ENCODE results near the gene TBX18.

DNA sequence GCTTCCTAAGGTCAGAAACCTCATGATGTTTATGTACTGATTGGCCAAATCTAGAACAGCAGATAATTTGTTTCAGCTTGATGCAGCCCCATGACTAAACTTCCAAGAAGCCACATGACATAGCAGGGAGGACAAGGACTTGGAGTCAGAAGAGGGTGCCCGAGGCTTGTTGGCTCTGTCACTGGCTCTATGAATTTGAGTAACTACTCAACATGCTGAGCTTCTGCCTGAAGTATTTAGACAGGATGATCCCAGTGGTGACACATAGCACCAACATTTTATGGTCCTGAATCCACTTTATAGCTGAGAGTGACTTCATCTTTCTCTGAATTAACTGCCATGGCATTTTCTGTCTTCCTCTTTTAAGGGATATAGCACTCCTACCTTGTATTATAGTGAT lies 13.5 kb upstream of the TBX18 start:
- TF ChIP-seq, protein P1, sequence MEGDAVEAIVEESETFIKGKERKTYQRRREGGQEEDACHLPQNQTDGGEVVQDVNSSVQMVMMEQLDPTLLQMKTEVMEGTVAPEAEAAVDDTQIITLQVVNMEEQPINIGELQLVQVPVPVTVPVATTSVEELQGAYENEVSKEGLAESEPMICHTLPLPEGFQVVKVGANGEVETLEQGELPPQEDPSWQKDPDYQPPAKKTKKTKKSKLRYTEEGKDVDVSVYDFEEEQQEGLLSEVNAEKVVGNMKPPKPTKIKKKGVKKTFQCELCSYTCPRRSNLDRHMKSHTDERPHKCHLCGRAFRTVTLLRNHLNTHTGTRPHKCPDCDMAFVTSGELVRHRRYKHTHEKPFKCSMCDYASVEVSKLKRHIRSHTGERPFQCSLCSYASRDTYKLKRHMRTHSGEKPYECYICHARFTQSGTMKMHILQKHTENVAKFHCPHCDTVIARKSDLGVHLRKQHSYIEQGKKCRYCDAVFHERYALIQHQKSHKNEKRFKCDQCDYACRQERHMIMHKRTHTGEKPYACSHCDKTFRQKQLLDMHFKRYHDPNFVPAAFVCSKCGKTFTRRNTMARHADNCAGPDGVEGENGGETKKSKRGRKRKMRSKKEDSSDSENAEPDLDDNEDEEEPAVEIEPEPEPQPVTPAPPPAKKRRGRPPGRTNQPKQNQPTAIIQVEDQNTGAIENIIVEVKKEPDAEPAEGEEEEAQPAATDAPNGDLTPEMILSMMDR (IDR thresholded peaks at IDR 0.05; ENCODE audit: low read depth, low read length, missing input control), result no peak
- TF ChIP-seq JUND (IDR thresholded peaks at IDR 0.05), result no peak
- TF ChIP-seq, protein P2, sequence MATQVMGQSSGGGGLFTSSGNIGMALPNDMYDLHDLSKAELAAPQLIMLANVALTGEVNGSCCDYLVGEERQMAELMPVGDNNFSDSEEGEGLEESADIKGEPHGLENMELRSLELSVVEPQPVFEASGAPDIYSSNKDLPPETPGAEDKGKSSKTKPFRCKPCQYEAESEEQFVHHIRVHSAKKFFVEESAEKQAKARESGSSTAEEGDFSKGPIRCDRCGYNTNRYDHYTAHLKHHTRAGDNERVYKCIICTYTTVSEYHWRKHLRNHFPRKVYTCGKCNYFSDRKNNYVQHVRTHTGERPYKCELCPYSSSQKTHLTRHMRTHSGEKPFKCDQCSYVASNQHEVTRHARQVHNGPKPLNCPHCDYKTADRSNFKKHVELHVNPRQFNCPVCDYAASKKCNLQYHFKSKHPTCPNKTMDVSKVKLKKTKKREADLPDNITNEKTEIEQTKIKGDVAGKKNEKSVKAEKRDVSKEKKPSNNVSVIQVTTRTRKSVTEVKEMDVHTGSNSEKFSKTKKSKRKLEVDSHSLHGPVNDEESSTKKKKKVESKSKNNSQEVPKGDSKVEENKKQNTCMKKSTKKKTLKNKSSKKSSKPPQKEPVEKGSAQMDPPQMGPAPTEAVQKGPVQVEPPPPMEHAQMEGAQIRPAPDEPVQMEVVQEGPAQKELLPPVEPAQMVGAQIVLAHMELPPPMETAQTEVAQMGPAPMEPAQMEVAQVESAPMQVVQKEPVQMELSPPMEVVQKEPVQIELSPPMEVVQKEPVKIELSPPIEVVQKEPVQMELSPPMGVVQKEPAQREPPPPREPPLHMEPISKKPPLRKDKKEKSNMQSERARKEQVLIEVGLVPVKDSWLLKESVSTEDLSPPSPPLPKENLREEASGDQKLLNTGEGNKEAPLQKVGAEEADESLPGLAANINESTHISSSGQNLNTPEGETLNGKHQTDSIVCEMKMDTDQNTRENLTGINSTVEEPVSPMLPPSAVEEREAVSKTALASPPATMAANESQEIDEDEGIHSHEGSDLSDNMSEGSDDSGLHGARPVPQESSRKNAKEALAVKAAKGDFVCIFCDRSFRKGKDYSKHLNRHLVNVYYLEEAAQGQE (IDR thresholded peaks at IDR 0.05), result no peak
- no peak for TF ChIP-seq GABPA (IDR thresholded peaks at IDR 0.05 in 1 of 2, conservative IDR thresholded peaks at IDR 0.05 in 1 of 2)
- TF ChIP-seq, protein P3, sequence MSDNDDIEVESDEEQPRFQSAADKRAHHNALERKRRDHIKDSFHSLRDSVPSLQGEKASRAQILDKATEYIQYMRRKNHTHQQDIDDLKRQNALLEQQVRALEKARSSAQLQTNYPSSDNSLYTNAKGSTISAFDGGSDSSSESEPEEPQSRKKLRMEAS (IDR thresholded peaks at IDR 0.05), result no peak
- no peak for TF ChIP-seq RXRA (IDR thresholded peaks at IDR 0.05)
- no peak for TF ChIP-seq NR2F2 (IDR thresholded peaks at IDR 0.05)
- TF ChIP-seq YY1 (IDR thresholded peaks at IDR 0.05), result no peak
